A549 (cell line): ENCODE data around the gene UTY.

Experiments
- CTCF ChIP-seq: fragments of >200 bp; sonication (Bioruptor Twin); formaldehyde crosslinking; IDR thresholded peaks from 3 replicates; pipeline ENCODE4 v1.5.1; 2016
- EP300 ChIP-seq, 2 experiments: fragments of >200 bp; sonication (Bioruptor Twin); formaldehyde crosslinking; IDR thresholded peaks; 2 replicates in 1 of 2; 3 replicates in 1 of 2; pipeline ENCODE4 v1.6.1; 2016 to 2017
- FOSL2 ChIP-seq, 2 experiments: fragments of 450-650 bp in 1 of 2; fragments of >200 bp in 1 of 2; sonication (Bioruptor Twin) in 1 of 2; formaldehyde crosslinking; IDR thresholded peaks; 2 replicates each; pipeline versions ENCODE4 v1.5.0 to v1.6.1; 2016 to 2020; ENCODE audit warnings: mild to moderate bottlenecking in 1 of 2, moderate library complexity in 1 of 2
- HDAC2 ChIP-seq: fragments of 200-600 bp; sonication (generic); IDR thresholded peaks from 2 replicates; pipeline ENCODE4 v1.6.1; 2016
- KDM5A ChIP-seq: fragments of 200-600 bp; sonication (generic); IDR thresholded peaks from 2 replicates; pipeline ENCODE4 v1.6.1; 2016; ENCODE audit warnings: antibody characterized with exemption, mild to moderate bottlenecking
- POLR2A ChIP-seq: IDR thresholded peaks from 2 replicates; pipeline ENCODE4 v1.6.1; 2012; ENCODE audit warnings: mild to moderate bottlenecking, low read length
- RAD21 ChIP-seq, 2 experiments: fragments of >200 bp in 1 of 2; sonication (Bioruptor Twin) in 1 of 2; formaldehyde crosslinking in 1 of 2; IDR thresholded peaks in 1 of 2; conservative IDR thresholded peaks in 1 of 2; 2 replicates in 1 of 2; 3 replicates in 1 of 2; pipeline ENCODE4 v1.6.1; 2012 to 2018; ENCODE audit warnings: inconsistent platforms in 1 of 2

- TF ChIP-seq POLR2A, result no peak
- no peak for TF ChIP-seq CTCF
- TF ChIP-seq RAD21 (conservative IDR thresholded peaks at IDR 0.05 in 1 of 2, IDR thresholded peaks at IDR 0.05 in 1 of 2), result no peak
- no peak for TF ChIP-seq KDM5A
- no peak for TF ChIP-seq EP300 (IDR thresholded peaks at IDR 0.05)
- TF ChIP-seq HDAC2, result no peak
- no peak for TF ChIP-seq FOSL2 (IDR thresholded peaks at IDR 0.05)
- no peak for TF ChIP-seq FOSL2 (CRISPR knock-in tag; IDR thresholded peaks at IDR 0.05)
Observed at GRCh38 chrY:13291199-13291598, 188.6 kb downstream of the UTY start.
